Measurements from ENCODE around the gene TMEM223. TPM values are rescaled to one million over a fixed set of nuclear protein-coding genes. Genes with fewer than 3 reads are reported as not detected.
A peak's percentile ranks its signal among the peaks of the same experiment; 100 is the strongest.
"Not testable (repeated sequence)": the region's sequence is repeated elsewhere in the genome, so short reads cannot be mapped to it uniquely, and the experiment has no call there.

The TMEM223 gene
- total RNA-seq, 1 donor from 2014 or later = 13.5 TPM

- DNase-seq (ENCODE audit: low read depth in 2 of 2) = peak; percentile 100
These were observed 37.8 kb downstream of the TMEM223 start, which contains the start of gene ZBTB3 for GRCh38 chr11:62753736-62754603. Gene ZBTB3, minus strand, starts transcription at chr11:62754160. Its CDS starts 496 bp downstream, at chr11:62753664.

GRCh38 chr11:62752994-62753735 is 38.6 kb downstream of the TMEM223 start:
- no peak for DNase-seq (ENCODE audit: low read depth in 2 of 2)

- no peak for DNase-seq (ENCODE audit: low read depth in 2 of 2)
These were observed 39.5 kb downstream of the TMEM223 start for GRCh38 chr11:62752177-62752785.

GRCh38 chr11:62749931-62750330 is 41.9 kb downstream of the TMEM223 start:
- DNase-seq (ENCODE audit: low read depth in 2 of 2) = not testable (repeated sequence)

GRCh38 chr11:62747475-62748160 is 44.2 kb downstream of the TMEM223 start:
- DNase-seq (ENCODE audit: low read depth in 2 of 2) = no peak

Other genes starting within 250 kb of the TMEM223 start
- gene AHNAK, start 245.2 kb downstream of the TMEM223 start, total RNA-seq = 214 and 215 TPM in 2 replicates
- gene EEF1G, start 218.1 kb downstream of the TMEM223 start, total RNA-seq = 1,150 and 1,533 TPM in 2 replicates
- gene TUT1, start 200.5 kb downstream of the TMEM223 start, total RNA-seq = 7.6 and 14.5 TPM in 2 replicates
- gene MTA2, start 190.1 kb downstream of the TMEM223 start, total RNA-seq = 147 and 148 TPM in 2 replicates
- 19.0 and 25.2 TPM in 2 replicates for gene EML3, start 179.2 kb downstream of the TMEM223 start, total RNA-seq
- 2.4 and 3.3 TPM in 2 replicates for gene ROM1, start 178.7 kb downstream of the TMEM223 start, total RNA-seq
- gene B3GAT3, start 170.0 kb downstream of the TMEM223 start, total RNA-seq = 12.0 and 15.1 TPM in 2 replicates
- gene GANAB, start 145.4 kb downstream of the TMEM223 start, total RNA-seq = 170 and 189 TPM in 2 replicates
- 13.5 and 19.6 TPM in 2 replicates for gene INTS5, start 138.7 kb downstream of the TMEM223 start, total RNA-seq
- gene C11orf98, start 126.8 kb downstream of the TMEM223 start, total RNA-seq = 25.5 and 37.5 TPM in 2 replicates
- gene CSKMT, start 126.7 kb downstream of the TMEM223 start, total RNA-seq = 4.8 and 6.3 TPM in 2 replicates
- 8.3 and 9.9 TPM in 2 replicates for gene UQCC3, start 120.3 kb downstream of the TMEM223 start, total RNA-seq
- 1.5 and 1.6 TPM in 2 replicates for gene LBHD1, start 119.7 kb downstream of the TMEM223 start, total RNA-seq
- 126 and 131 TPM in 2 replicates for gene UBXN1, start 112.9 kb downstream of the TMEM223 start, total RNA-seq
- 0.22 and 0.60 TPM in 2 replicates for gene LRRN4CL, start 102.5 kb downstream of the TMEM223 start, total RNA-seq
- 17.7 and 26.4 TPM in 2 replicates for gene BSCL2, start 84.6 kb downstream of the TMEM223 start, total RNA-seq
- not detected in 2 replicates for gene GNG3, start 84.3 kb downstream of the TMEM223 start, total RNA-seq
- gene HNRNPUL2, start 64.5 kb downstream of the TMEM223 start, total RNA-seq = 7.0 and 9.7 TPM in 2 replicates
- 23.4 and 24.6 TPM in 2 replicates for gene TTC9C, start 63.5 kb downstream of the TMEM223 start, total RNA-seq
- 7.4 and 11.7 TPM in 2 replicates for gene ZBTB3, start 37.8 kb downstream of the TMEM223 start, total RNA-seq
- gene POLR2G, start 30.4 kb downstream of the TMEM223 start, total RNA-seq = 58.0 and 60.7 TPM in 2 replicates
- 19.8 and 31.9 TPM in 2 replicates for gene TAF6L, start 20.6 kb downstream of the TMEM223 start, total RNA-seq
- gene TMEM179B, start 4.6 kb downstream of the TMEM223 start, total RNA-seq = 20.3 and 39.3 TPM in 2 replicates
- 7.6 and 12.3 TPM in 2 replicates for gene NXF1, start 13.4 kb upstream of the TMEM223 start, total RNA-seq
- 29.4 and 33.3 TPM in 2 replicates for gene STX5, start 40.0 kb upstream of the TMEM223 start, total RNA-seq
- not detected in 2 replicates for gene TEX54, start 40.8 kb upstream of the TMEM223 start, total RNA-seq
- 75.4 and 81.7 TPM in 2 replicates for gene WDR74, start 47.6 kb upstream of the TMEM223 start, total RNA-seq
- gene SLC3A2, start 88.9 kb upstream of the TMEM223 start, total RNA-seq = 57.9 and 59.9 TPM in 2 replicates
- gene CHRM1, start 129.4 kb upstream of the TMEM223 start, total RNA-seq = not detected in 2 replicates
- gene SLC22A6, start 193.0 kb upstream of the TMEM223 start, total RNA-seq = not detected in 2 replicates
- not detected in 2 replicates for gene SLC22A8, start 223.8 kb upstream of the TMEM223 start, total RNA-seq